22Rv1 (cell line): Measurements from ENCODE around the gene PLCD3.
"Not testable (repeated sequence)": the region's sequence is repeated elsewhere in the genome, so short reads cannot be mapped to it uniquely, and the experiment has no call there.

Experiments
- H3K27ac ChIP-seq: fragments of 450-650 bp; 2 replicates; pipeline ENCODE4 v1.5.1; 2017
- CTCF ChIP-seq: fragments of 450-650 bp; IDR thresholded peaks from 2 replicates; pipeline ENCODE4 v1.5.1; 2017; ENCODE audit warnings: mild to moderate bottlenecking
- ZFX ChIP-seq: fragments of 450-650 bp; IDR thresholded peaks from 2 replicates; pipeline ENCODE4 v1.6.1; 2017; ENCODE audit warnings: antibody characterized with exemption, borderline replicate concordance

Gene PLCD3

DNA sequence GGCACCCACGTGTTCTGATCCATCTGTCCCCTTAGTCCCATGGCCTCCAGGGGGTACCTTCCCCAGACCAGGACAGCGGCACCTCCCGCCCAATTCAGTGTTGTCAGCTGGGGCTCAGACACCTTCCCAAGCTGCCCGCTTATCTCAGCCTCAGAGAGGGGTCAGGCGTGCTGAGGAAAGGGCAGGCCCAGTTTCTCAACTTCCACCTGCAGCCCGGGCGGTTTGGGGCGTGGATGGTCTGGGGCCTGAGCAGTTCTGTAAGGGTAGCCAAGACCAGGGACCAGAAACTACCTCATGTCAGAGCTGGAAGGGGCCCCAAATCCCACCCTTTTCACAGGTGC is 5.1 kb downstream of the PLCD3 start:
- TF ChIP-seq ZFX (no peak), CTCF (no peak)

DNA sequence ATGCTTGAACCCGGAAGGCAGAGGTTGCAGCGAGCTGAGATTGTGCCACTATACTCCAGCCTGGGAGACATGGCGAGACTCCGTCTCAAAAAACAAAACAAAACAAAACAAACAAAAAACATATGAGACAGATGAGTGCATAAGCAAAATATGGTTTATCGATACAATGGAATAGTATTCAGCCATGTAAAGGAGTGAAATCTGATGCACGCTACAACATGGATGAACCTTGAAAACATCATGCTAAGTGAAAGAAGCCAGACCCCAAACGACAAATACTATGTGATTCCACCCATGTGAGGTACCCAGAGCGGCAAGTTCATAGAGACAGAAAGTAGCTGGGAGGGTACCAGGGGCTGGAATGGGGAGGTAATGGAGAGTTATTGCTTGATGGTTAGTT is 6.8 kb downstream of the PLCD3 start:
- no peak overlapping the region for H3K27ac ChIP-seq
- TF ChIP-seq ZFX (no peak), CTCF (no peak)

More for the DNA sequence above, 5.1 kb downstream of the PLCD3 start:
- no peak overlapping the region for H3K27ac ChIP-seq

DNA sequence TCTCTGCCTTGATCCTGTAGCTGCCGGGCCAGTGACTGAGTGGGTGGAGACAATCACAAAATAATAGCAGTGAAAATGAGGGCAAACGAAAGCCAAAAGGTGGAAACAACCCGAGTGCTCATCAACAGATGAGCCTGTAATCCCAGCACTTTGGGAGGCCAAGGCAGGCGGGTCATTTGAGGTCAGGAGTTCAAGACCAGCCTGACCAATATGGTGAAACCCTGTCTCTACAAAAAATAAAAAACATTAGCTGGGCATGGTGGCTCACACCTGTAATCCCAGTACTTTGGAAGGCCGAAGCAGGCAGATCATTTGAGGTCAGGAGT is 7.6 kb downstream of the PLCD3 start:
- not testable (repeated sequence) for H3K27ac ChIP-seq

- no peak overlapping the region for H3K27ac ChIP-seq
- TF ChIP-seq ZFX (no peak), CTCF (no peak)
Measured at GRCh38 chr17:45123930-45124796, 8.2 kb downstream of the PLCD3 start.

- TF ChIP-seq CTCF (no peak), ZFX (no peak)
- no peak overlapping the region for H3K27ac ChIP-seq
Measured at GRCh38 chr17:45123076-45123770, 9.1 kb downstream of the PLCD3 start.

- H3K27ac ChIP-seq, result no peak overlapping the region
- no peak for TF ChIP-seq ZFX
- TF ChIP-seq CTCF, result no peak
Measured at GRCh38 chr17:45121055-45121454, 11.3 kb downstream of the PLCD3 start.

GRCh38 chr17:45120558-45120957 is 11.8 kb downstream of the PLCD3 start:
- TF ChIP-seq ZFX (no peak), CTCF (no peak)
- H3K27ac ChIP-seq, result no peak overlapping the region
